OCI-LY7 (cell line): ENCODE results near the gene UBE2C. TPM values are rescaled to one million over a fixed set of nuclear protein-coding genes. Genes with fewer than 3 reads are reported as not detected.

ENCODE experiments used
- BruUV-seq: library from RNA; stranded (reverse); fragments of 400-500 nt; replicated peaks from 2 replicates; lab custom pipeline; 2021; lab: Mats Ljungman, UMichigan
- CTCF ChIA-PET: fragments of 300-600 bp; sonication (Branson Sonifier 250); formaldehyde crosslinking; loops from one replicate; lab custom pipeline; 2022; ENCODE audit warnings: antibody characterized with exemption; ENCODE audit not compliant: unreplicated experiment; lab: Charles Lee
- POLR2A ChIA-PET: fragments of 300-600 bp; sonication (Branson Sonifier 250); formaldehyde crosslinking; loops from one replicate; lab custom pipeline; 2022; ENCODE audit warnings: antibody characterized with exemption; lab: Charles Lee
- DNase-seq: peaks from one replicate; pipeline ENCODE4 v3.0.0-alpha.2; 2015; ENCODE audit warnings: low spot score
- H2AFZ ChIP-seq: fragments of 200-600 bp; sonication (generic), shearing (Covaris generic); 2 replicates; pipeline ENCODE4 v1.6.1; 2014; ENCODE audit warnings: mild to moderate bottlenecking, antibody characterized with exemption, low read length, moderate library complexity
- H3K27ac ChIP-seq: fragments of 200-600 bp; sonication (generic); 2 replicates; pipeline ENCODE4 v1.5.1; 2014; ENCODE audit warnings: mixed run types, low read depth, mild to moderate bottlenecking, moderate library complexity, low read length, inconsistent platforms; ENCODE audit not compliant: poor library complexity, severe bottlenecking
- H3K36me3 ChIP-seq: fragments of 200-600 bp; sonication (generic); 2 replicates; pipeline ENCODE4 v1.6.1; 2014; ENCODE audit warnings: mild to moderate bottlenecking, antibody characterized with exemption, low read length, moderate library complexity, mixed read lengths; ENCODE audit not compliant: insufficient read depth
- H3K4me1 ChIP-seq: fragments of 200-600 bp; sonication (generic); 2 replicates; pipeline ENCODE4 v1.5.1; 2014; ENCODE audit warnings: mild to moderate bottlenecking, low read length; ENCODE audit not compliant: insufficient read depth, poor library complexity, severe bottlenecking
- H3K4me2 ChIP-seq: fragments of 200-600 bp; sonication (generic); 2 replicates; pipeline ENCODE4 v1.6.1; 2014; ENCODE audit warnings: mild to moderate bottlenecking, low read length
- H3K4me3 ChIP-seq: fragments of 200-600 bp; sonication (generic); 2 replicates; pipeline ENCODE4 v1.5.1; 2014; ENCODE audit warnings: mild to moderate bottlenecking, low read depth, low read length; ENCODE audit not compliant: poor library complexity, severe bottlenecking
- H3K79me2 ChIP-seq: fragments of 200-600 bp; sonication (generic); 2 replicates; pipeline ENCODE4 v1.6.1; 2016; ENCODE audit warnings: low read depth, mild to moderate bottlenecking, low read length, moderate library complexity, mixed read lengths; ENCODE audit not compliant: insufficient read depth
- H3K9me2 ChIP-seq: fragments of 200-600 bp; sonication (generic); 2 replicates; pipeline ENCODE4 v1.6.1; 2016; ENCODE audit warnings: mild to moderate bottlenecking, low read length, mixed read lengths; ENCODE audit not compliant: insufficient read depth
- H3K9me3 ChIP-seq: fragments of 200-600 bp; sonication (generic); 2 replicates; pipeline ENCODE4 v1.6.1; 2014; ENCODE audit warnings: mild to moderate bottlenecking, mixed run types, low read length, mixed read lengths
- H4K20me1 ChIP-seq: fragments of 200-600 bp; sonication (generic); 2 replicates; pipeline ENCODE4 v1.6.1; 2014; ENCODE audit warnings: mild to moderate bottlenecking, antibody characterized with exemption, low read length, moderate library complexity, mixed read lengths; ENCODE audit not compliant: insufficient read depth
- CTCF ChIP-seq: fragments of 200-600 bp; sonication (generic); conservative IDR thresholded peaks from 2 replicates; pipeline ENCODE4 v1.5.1; 2014; ENCODE audit warnings: mild to moderate bottlenecking, antibody characterized with exemption, low read length, moderate library complexity, mixed read lengths
- EZH2phosphoT487 ChIP-seq: fragments of 200-600 bp; sonication (generic); IDR thresholded peaks from 2 replicates; pipeline ENCODE4 v1.6.1; 2018; ENCODE audit warnings: low read depth, borderline replicate concordance, mild to moderate bottlenecking, mixed run types, antibody characterized with exemption, low read length, moderate library complexity, mixed read lengths
- intact Hi-C: fragments of 100-400 bp; cut with micrococcal nuclease; formaldehyde crosslinking; loops from one replicate; pipeline ENCODE4 v1.10.0; 2022; ENCODE audit not compliant: unreplicated experiment
- total RNA-seq, 2 experiments: library from RNA; depleted of rRNA in 1 of 2; stranded (reverse); fragments of >200 nt in 1 of 2; shearing (Covaris generic) in 1 of 2; gene quantifications; 2 replicates each; pipeline ENCODE4 v1.2.3, GENCODE V29; 2014 to 2022

Gene UBE2C
- total RNA-seq, 2 experiments from 2014 or later, result 222 to 269 TPM

GRCh38 chr20:45823949-45824835, 11.7 kb downstream of the UBE2C start:
- no peaks in the 10 kb centered on the region for H4K20me1 ChIP-seq
- no peaks in the 10 kb centered on the region for H3K36me3 ChIP-seq
- intact Hi-C loops, result loop anchor here (1.0 kb wide), 1 partner anchor 139 kb away; no protein-coding TSS in a partner anchor
- CTCF ChIA-PET, result no interaction called here
- DNase-seq, result peak; percentile 59
- TF ChIP-seq EZH2phosphoT487 (no peak), CTCF (peak; percentile 64)
- no peaks in the 10 kb centered on the region for H3K9me3 ChIP-seq
- H3K9me2 ChIP-seq, result no peaks in the 10 kb centered on the region
- H3K4me2 ChIP-seq, result no peak overlapping the region
- no peaks in the 10 kb centered on the region for H3K4me1 ChIP-seq
- no peaks in the 10 kb centered on the region for H3K79me2 ChIP-seq
- POLR2A ChIA-PET, result interaction anchor here (0.6 kb wide), 1 partner anchor 28 kb away, joined by 3 read pairs; no protein-coding TSS in a partner anchor
- no peak overlapping the region for H3K4me3 ChIP-seq
- H3K27ac ChIP-seq, result no peak overlapping the region
- no TSS peak for BruUV-seq
- no peak overlapping the region for H2AFZ ChIP-seq

GRCh38 chr20:45826381-45827019, 14.1 kb downstream of the UBE2C start:
- no peaks in the 10 kb centered on the region for H3K9me3 ChIP-seq
- TF ChIP-seq CTCF, result no peak
- no peak for TF ChIP-seq EZH2phosphoT487
- no peaks in the 10 kb centered on the region for H3K79me2 ChIP-seq
- H3K27ac ChIP-seq, result no peak overlapping the region
- no peaks in the 10 kb centered on the region for H3K9me2 ChIP-seq
- H3K4me2 ChIP-seq, result no peak overlapping the region
- H4K20me1 ChIP-seq, result no peaks in the 10 kb centered on the region
- DNase-seq, result no peak
- H3K36me3 ChIP-seq, result no peaks in the 10 kb centered on the region
- ChIA-PET POLR2A (no interaction called here), CTCF (interaction anchor here (0.5 to 0.6 kb wide), 2 partner anchors 14 to 1184 kb away, joined by 3 to 4 read pairs; no protein-coding TSS in a partner anchor)
- H3K4me1 ChIP-seq, result no peaks in the 10 kb centered on the region
- BruUV-seq, result no TSS peak
- intact Hi-C loops, result no loop called here
- H2AFZ ChIP-seq, result no peak overlapping the region
- H3K4me3 ChIP-seq, result no peak overlapping the region
